Ovary (tissue), 9 donors: ENCODE results near the gene PIH1D1. TPM values are rescaled to one million over a fixed set of nuclear protein-coding genes. Genes with fewer than 3 reads are reported as not detected.

Source experiments
- DNase-seq, 5 donors: peaks; one replicate each; pipeline ENCODE4 v3.0.0-alpha.2; 2019 to 2020
- H3K27ac ChIP-seq, 2 donors: fragments of 200-600 bp; one replicate each; pipeline versions ENCODE4 v1.5.1 to v1.8.0; 2019 to 2022
- H3K27me3 ChIP-seq: fragments of 200-600 bp; one replicate; pipeline ENCODE4 v1.8.0; 2022
- H3K36me3 ChIP-seq: fragments of 200-600 bp; sonication (generic); one replicate; pipeline ENCODE4 v1.5.1; 2019
- H3K4me1 ChIP-seq: one replicate; pipeline ENCODE4 v1.8.1; 2013; ENCODE audit warnings: mild to moderate bottlenecking, moderate library complexity; ENCODE audit not compliant: insufficient read depth
- H3K4me3 ChIP-seq: fragments of 200-600 bp; sonication (generic); one replicate; pipeline ENCODE4 v1.5.1; 2017
- H3K9me3 ChIP-seq, 2 donors: fragments of 200-600 bp in 1 of 2; sonication (generic) in 1 of 2; one replicate each; pipeline versions ENCODE4 v1.5.1 to v1.8.1; 2013 to 2019; ENCODE audit warnings: mild to moderate bottlenecking in 1 of 2, moderate library complexity in 1 of 2
- CTCF ChIP-seq, 3 donors: fragments of 450-650 bp in 2 of 3; fragments of 200-600 bp in 1 of 3; IDR thresholded peaks; one replicate each; pipeline versions ENCODE4 v1.5.1 to v1.8.0; 2016 to 2022; ENCODE audit warnings: antibody characterized with exemption in 3 of 3, mild to moderate bottlenecking in 1 of 3
- EP300 ChIP-seq: sonication (generic); formaldehyde crosslinking; IDR thresholded peaks from one replicate; pipeline ENCODE4 v1.6.1; 2017; ENCODE audit warnings: antibody characterized with exemption
- POLR2A ChIP-seq: fragments of 450-650 bp; IDR thresholded peaks from one replicate; pipeline ENCODE4 v1.6.1; 2017; ENCODE audit warnings: antibody characterized with exemption, mild to moderate bottlenecking, moderate library complexity
- WGBS, 3 donors: extraction: QIAGEN DNeasy Blood & Tissue Kit in 1 of 3; methylation state at CpG; one replicate each; pipeline versions ENCODE4 v1.1.5 to v1.1.7; 2013 to 2017; 5-methylcytosine and 5-hydroxymethylcytosine counted together
- intact Hi-C, 4 donors: fragments of 100-400 bp; cut with DNase I; formaldehyde crosslinking; loops; one replicate each; pipeline versions ENCODE4 v1.11.0 to v1.15.1; 2022 to 2023
- polyA plus RNA-seq, 2 donors: library from polyadenylated mRNA; stranded (reverse); fragments of 200-250 nt in 1 of 2; fragments of 350-450 nt in 1 of 2; fragmentation: Illumina TruSeq in 1 of 2; extraction: RNeasy Lipid Tissue Mini Kit (QIAGEN cat#74804) in 1 of 2; gene quantifications; one replicate each; pipeline ENCODE4 v1.2.3, GENCODE V29; 2013 to 2014
- total RNA-seq, 7 donors: library from RNA; depleted of rRNA in 2 of 7; stranded (reverse); fragments of >200 nt in 2 of 7; fragmentation: NEBNext Ultra II Directional in 3 of 7; extraction: Animal tissue kit (Norgen Biotek cat#: 25700) in 3 of 7; gene quantifications; one replicate each; pipeline versions ENCODE4 v1.1.0 to v1.2.4, GENCODE V29; 2016 to 2023
- donor health status: DM: no; HTN: no; CAD: no; lungs with moderate emphysema.
- donor health status: DM: no; HTN: no; CAD: no.
- donor health status: Bipolar disorder and iron deficiency.
- donor health status: DM: yes; HTN: yes; CAD: no.
- donor health status: DM: no; HTN: no; CAD: no.
- donor health status: DM: yes; HTN: yes; CAD: no.

PIH1D1 gene
- total and polyA plus RNA-seq, 9 donors = 28.6 to 69.4 (median 58.5) TPM

- DNase-seq = peak in 1 of 5 donors; percentile 61
- H3K27me3 ChIP-seq = no peaks in the 10 kb centered on the region
- no peaks in the 10 kb centered on the region for H3K36me3 ChIP-seq
- H3K4me1 ChIP-seq = peaks cover 8% of the 10 kb centered on the region
- TF ChIP-seq CTCF (IDR thresholded peaks at IDR 0.05) = no peak
- no peak for TF ChIP-seq EP300
- TF ChIP-seq POLR2A = no peak
- WGBS, 3 donors = 12 to 20% (median 14%) methylated on average over 22 of the region's 22 CpGs
- peak overlapping the region; percentile 87 to 89 for H3K27ac ChIP-seq
- intact Hi-C loops = loop anchor here in 1 of 4 donors (5.0 kb wide), 1 partner anchor 180 kb away; the partner anchor contains the start of gene PRMT1
- peak overlapping the region; percentile 72 for H3K4me3 ChIP-seq
- no peaks in the 10 kb centered on the region for H3K9me3 ChIP-seq
Measured at GRCh38 chr19:49497047-49497788, 45.6 kb upstream of the PIH1D1 start.

GRCh38 chr19:49496574-49497008 lies 45.0 kb upstream of the PIH1D1 start:
- Histone ChIP-seq H3K27ac (peak overlapping the region; percentile 87 to 89), H3K36me3 (no peaks in the 10 kb centered on the region), H3K4me3 (peak overlapping the region; percentile 72), H3K9me3 (no peaks in the 10 kb centered on the region), H3K4me1 (peaks cover 8% of the 10 kb centered on the region), H3K27me3 (no peaks in the 10 kb centered on the region)
- 0 to 1% (median 0%) methylated on average over 11 of the region's 11 CpGs for WGBS, 3 donors
- intact Hi-C loops = loop anchor here in 1 of 4 donors (5.0 kb wide), 1 partner anchor 181 kb away; the partner anchor contains the start of gene PRMT1
- DNase-seq = no peak
- TF ChIP-seq POLR2A = no peak
- no peak for TF ChIP-seq EP300
- TF ChIP-seq CTCF (IDR thresholded peaks at IDR 0.05) = peak in 1 of 3 donors; percentile 3

GRCh38 chr19:49492573-49493405 lies 41.2 kb upstream of the PIH1D1 start:
- no peak for DNase-seq
- no peak for TF ChIP-seq EP300
- TF ChIP-seq POLR2A = no peak
- no peak for TF ChIP-seq CTCF (IDR thresholded peaks at IDR 0.05)
- 43 to 55% (median 46%) methylated on average over 12 of the region's 12 CpGs for WGBS, 3 donors
- Histone ChIP-seq H3K36me3 (no peaks in the 10 kb centered on the region), H3K4me3 (no peak overlapping the region), H3K9me3 (no peaks in the 10 kb centered on the region), H3K27ac (no peak overlapping the region), H3K4me1 (peaks cover 15% of the 10 kb centered on the region), H3K27me3 (no peaks in the 10 kb centered on the region)
- intact Hi-C loops = no loop called here

- Histone ChIP-seq H3K4me3 (no peak overlapping the region), H3K27me3 (no peaks in the 10 kb centered on the region), H3K4me1 (peaks cover 9% of the 10 kb centered on the region), H3K27ac (no peak overlapping the region), H3K9me3 (no peaks in the 10 kb centered on the region), H3K36me3 (no peaks in the 10 kb centered on the region)
- intact Hi-C loops = no loop called here
- WGBS, 3 donors = 44 to 55% (median 45%) methylated on average over 7 of the region's 7 CpGs
- DNase-seq = no peak
- TF ChIP-seq CTCF (IDR thresholded peaks at IDR 0.05) = no peak
- no peak for TF ChIP-seq POLR2A
- TF ChIP-seq EP300 = no peak
Measured at GRCh38 chr19:49491804-49492572, 40.4 kb upstream of the PIH1D1 start.
